ENCODE data around the gene HSFX1.
"Not testable (repeated sequence)": the region's sequence is repeated elsewhere in the genome, so short reads cannot be mapped to it uniquely, and the experiment has no call there.

HSFX1 gene

GRCh38 chrX:149760965-149761364 is 12.9 kb upstream of the HSFX1 start:
- H4K91ac ChIP-seq (ENCODE audit: low read depth, low read length, poor library complexity) = no peak overlapping the region
- WGBS, 2 donors (ENCODE audit: extremely low coverage in 2 of 2, insufficient read length in 2 of 2, insufficient replicate concordance in 1 of 2) = no CpG with 5 or more reads among the region's 3 CpGs
- DNase-seq (ENCODE audit: low spot score) = no peak
- no peak overlapping the region for H2BK5ac ChIP-seq (ENCODE audit: low read length)
- H3K4me3 ChIP-seq (ENCODE audit: low read length in 2 of 2) = no peak overlapping the region
- H3K9ac ChIP-seq (ENCODE audit: low read depth, low read length, poor library complexity) = no peak overlapping the region
- no peaks in the 10 kb centered on the region for H3K79me1 ChIP-seq (ENCODE audit: low read depth, low read length)
- H2AK5ac ChIP-seq (ENCODE audit: low read depth, low read length) = no peak overlapping the region
- no peak overlapping the region for H3K4me2 ChIP-seq (ENCODE audit: insufficient read depth, low read length, poor library complexity, severe bottlenecking)
- no peak overlapping the region for H3K27ac ChIP-seq (replicated peaks; ENCODE audit: low read length)
- no peak overlapping the region for H3K23ac ChIP-seq (ENCODE audit: low read depth, low read length, poor library complexity)
- no peaks in the 10 kb centered on the region for H3K36me3 ChIP-seq (replicated peaks in 1 of 2; ENCODE audit: control insufficient read depth in 2 of 2, insufficient read depth in 2 of 2, low read length in 2 of 2)
- H2BK120ac ChIP-seq (ENCODE audit: low read depth, low read length) = no peak overlapping the region
- no peak overlapping the region for H2BK12ac ChIP-seq (ENCODE audit: low read length)
- H3K4me1 ChIP-seq (ENCODE audit: control insufficient read depth in 2 of 2, insufficient read depth in 1 of 2, low read depth in 1 of 2, low read length in 2 of 2) = no peaks in the 10 kb centered on the region
- no peak overlapping the region for H3K18ac ChIP-seq (ENCODE audit: low read length)
- no peak overlapping the region for H4K8ac ChIP-seq (ENCODE audit: low read depth, low read length)
- H3K9me3 ChIP-seq (replicated peaks in 1 of 2; ENCODE audit: control insufficient read depth in 2 of 2, insufficient read depth in 1 of 2, low read depth in 1 of 2, low read length in 2 of 2) = no peaks in the 10 kb centered on the region
- no peak overlapping the region for H3K4ac ChIP-seq (ENCODE audit: low read length)
- H3K14ac ChIP-seq (ENCODE audit: low read length) = no peak overlapping the region
- H2BK15ac ChIP-seq (ENCODE audit: low read length) = no peak overlapping the region
- H3K27me3 ChIP-seq (ENCODE audit: control insufficient read depth in 3 of 3, insufficient read depth in 3 of 3, low read depth in 1 of 3, low read length in 3 of 3) = no peaks in the 10 kb centered on the region
- H2AFZ ChIP-seq (ENCODE audit: low read length) = no peak overlapping the region

- H3K27ac ChIP-seq (replicated peaks; ENCODE audit: low read length); H3K36me3 ChIP-seq (replicated peaks in 1 of 2; ENCODE audit: control insufficient read depth in 2 of 2, insufficient read depth in 2 of 2, low read length in 2 of 2); H3K14ac ChIP-seq (ENCODE audit: low read length); H3K79me1 ChIP-seq (ENCODE audit: low read depth, low read length); H4K91ac ChIP-seq (ENCODE audit: low read depth, low read length, poor library complexity); H2BK5ac ChIP-seq (ENCODE audit: low read length); H3K4me2 ChIP-seq (ENCODE audit: insufficient read depth, low read length, poor library complexity, severe bottlenecking); H3K9ac ChIP-seq (ENCODE audit: low read depth, low read length, poor library complexity); H2BK15ac ChIP-seq (ENCODE audit: low read length); H3K4me1 ChIP-seq (ENCODE audit: control insufficient read depth in 2 of 2, insufficient read depth in 1 of 2, low read depth in 1 of 2, low read length in 2 of 2); H2AFZ ChIP-seq (ENCODE audit: low read length); H3K4ac ChIP-seq (ENCODE audit: low read length); DNase-seq (ENCODE audit: low spot score); H2BK12ac ChIP-seq (ENCODE audit: low read length); H3K23ac ChIP-seq (ENCODE audit: low read depth, low read length, poor library complexity); H3K27me3 ChIP-seq (ENCODE audit: control insufficient read depth in 3 of 3, insufficient read depth in 3 of 3, low read depth in 1 of 3, low read length in 3 of 3); H2BK120ac ChIP-seq (ENCODE audit: low read depth, low read length); H3K4me3 ChIP-seq (ENCODE audit: low read length in 2 of 2); H2AK5ac ChIP-seq (ENCODE audit: low read depth, low read length); H4K8ac ChIP-seq (ENCODE audit: low read depth, low read length); H3K9me3 ChIP-seq (replicated peaks in 1 of 2; ENCODE audit: control insufficient read depth in 2 of 2, insufficient read depth in 1 of 2, low read depth in 1 of 2, low read length in 2 of 2); H3K18ac ChIP-seq (ENCODE audit: low read length): not testable (repeated sequence)
- WGBS, 2 donors (ENCODE audit: extremely low coverage in 2 of 2, insufficient read length in 2 of 2, insufficient replicate concordance in 1 of 2) = no CpG with 5 or more reads among the region's 22 CpGs
These were observed 11.8 kb upstream of the HSFX1 start for GRCh38 chrX:149761858-149762674.

GRCh38 chrX:149762696-149763614 is 10.9 kb upstream of the HSFX1 start:
- no peak overlapping the region for H3K14ac ChIP-seq (ENCODE audit: low read length)
- no peak overlapping the region for H4K8ac ChIP-seq (ENCODE audit: low read depth, low read length)
- no peaks in the 10 kb centered on the region for H3K36me3 ChIP-seq (replicated peaks in 1 of 2; ENCODE audit: control insufficient read depth in 2 of 2, insufficient read depth in 2 of 2, low read length in 2 of 2)
- H2AK5ac ChIP-seq (ENCODE audit: low read depth, low read length) = no peak overlapping the region
- no peak overlapping the region for H2BK5ac ChIP-seq (ENCODE audit: low read length)
- no peak overlapping the region for H2BK12ac ChIP-seq (ENCODE audit: low read length)
- no peak for DNase-seq (ENCODE audit: low spot score)
- H3K27me3 ChIP-seq (ENCODE audit: control insufficient read depth in 3 of 3, insufficient read depth in 3 of 3, low read depth in 1 of 3, low read length in 3 of 3) = no peaks in the 10 kb centered on the region
- H3K4me1 ChIP-seq (ENCODE audit: control insufficient read depth in 2 of 2, insufficient read depth in 1 of 2, low read depth in 1 of 2, low read length in 2 of 2) = no peaks in the 10 kb centered on the region
- no peaks in the 10 kb centered on the region for H3K9me3 ChIP-seq (replicated peaks in 1 of 2; ENCODE audit: control insufficient read depth in 2 of 2, insufficient read depth in 1 of 2, low read depth in 1 of 2, low read length in 2 of 2)
- no peak overlapping the region for H2BK15ac ChIP-seq (ENCODE audit: low read length)
- no peak overlapping the region for H2BK120ac ChIP-seq (ENCODE audit: low read depth, low read length)
- no peaks in the 10 kb centered on the region for H3K79me1 ChIP-seq (ENCODE audit: low read depth, low read length)
- no CpG with 5 or more reads among the region's 11 CpGs for WGBS, 2 donors (ENCODE audit: extremely low coverage in 2 of 2, insufficient read length in 2 of 2, insufficient replicate concordance in 1 of 2)
- H2AFZ ChIP-seq (ENCODE audit: low read length) = no peak overlapping the region
- no peak overlapping the region for H3K18ac ChIP-seq (ENCODE audit: low read length)
- no peak overlapping the region for H3K4ac ChIP-seq (ENCODE audit: low read length)
- H3K27ac ChIP-seq (replicated peaks; ENCODE audit: low read length) = no peak overlapping the region
- H3K4me3 ChIP-seq (ENCODE audit: low read length in 2 of 2) = no peak overlapping the region
- no peak overlapping the region for H4K91ac ChIP-seq (ENCODE audit: low read depth, low read length, poor library complexity)
- no peak overlapping the region for H3K23ac ChIP-seq (ENCODE audit: low read depth, low read length, poor library complexity)
- H3K4me2 ChIP-seq (ENCODE audit: insufficient read depth, low read length, poor library complexity, severe bottlenecking) = no peak overlapping the region
- H3K9ac ChIP-seq (ENCODE audit: low read depth, low read length, poor library complexity) = no peak overlapping the region

- H4K8ac ChIP-seq (ENCODE audit: low read depth, low read length); H3K23ac ChIP-seq (ENCODE audit: low read depth, low read length, poor library complexity); H3K4me1 ChIP-seq (ENCODE audit: control insufficient read depth in 2 of 2, insufficient read depth in 1 of 2, low read depth in 1 of 2, low read length in 2 of 2); H2BK5ac ChIP-seq (ENCODE audit: low read length); H3K27ac ChIP-seq (replicated peaks; ENCODE audit: low read length); H3K4ac ChIP-seq (ENCODE audit: low read length); H3K79me1 ChIP-seq (ENCODE audit: low read depth, low read length); H2BK12ac ChIP-seq (ENCODE audit: low read length); H3K4me2 ChIP-seq (ENCODE audit: insufficient read depth, low read length, poor library complexity, severe bottlenecking); H3K18ac ChIP-seq (ENCODE audit: low read length); H2AFZ ChIP-seq (ENCODE audit: low read length); H2BK15ac ChIP-seq (ENCODE audit: low read length); H4K91ac ChIP-seq (ENCODE audit: low read depth, low read length, poor library complexity); H3K9ac ChIP-seq (ENCODE audit: low read depth, low read length, poor library complexity); H2BK120ac ChIP-seq (ENCODE audit: low read depth, low read length); H3K27me3 ChIP-seq (ENCODE audit: control insufficient read depth in 3 of 3, insufficient read depth in 3 of 3, low read depth in 1 of 3, low read length in 3 of 3); H3K4me3 ChIP-seq (ENCODE audit: low read length in 2 of 2); H3K36me3 ChIP-seq (replicated peaks in 1 of 2; ENCODE audit: control insufficient read depth in 2 of 2, insufficient read depth in 2 of 2, low read length in 2 of 2); DNase-seq (ENCODE audit: low spot score); H3K14ac ChIP-seq (ENCODE audit: low read length); H3K9me3 ChIP-seq (replicated peaks in 1 of 2; ENCODE audit: control insufficient read depth in 2 of 2, insufficient read depth in 1 of 2, low read depth in 1 of 2, low read length in 2 of 2); H2AK5ac ChIP-seq (ENCODE audit: low read depth, low read length): not testable (repeated sequence)
- WGBS, 2 donors (ENCODE audit: extremely low coverage in 2 of 2, insufficient read length in 2 of 2, insufficient replicate concordance in 1 of 2) = no CpG with 5 or more reads among the region's 12 CpGs
These were observed 3.5 kb upstream of the HSFX1 start for GRCh38 chrX:149770344-149770743.

Measured in neuronal stem cell (in vitro differentiated cells).